Dedifferentiated amniotic fluid mesenchymal stem cell (primary cell): ENCODE results near the gene PDE9A.
A peak's percentile ranks its signal among the peaks of the same experiment; 100 is the strongest.

Experiments
- DNase-seq: peaks from one replicate; pipeline ENCODE4 v3.0.0-alpha.2; 2016; ENCODE audit errors: extremely low spot score

PDE9A gene

GRCh38 chr21:42670058-42670880 is 16.8 kb downstream of the PDE9A start:
- DNase-seq = no peak

GRCh38 chr21:42670884-42671283 is 17.5 kb downstream of the PDE9A start:
- DNase-seq = no peak

- DNase-seq = no peak
Observed at GRCh38 chr21:42671778-42672593, 18.6 kb downstream of the PDE9A start.

GRCh38 chr21:42672699-42673458 is 19.5 kb downstream of the PDE9A start:
- peak; percentile 48 for DNase-seq

GRCh38 chr21:42673633-42674328 is 20.4 kb downstream of the PDE9A start:
- DNase-seq = no peak

GRCh38 chr21:42674351-42674940 is 21.0 kb downstream of the PDE9A start:
- DNase-seq = no peak

GRCh38 chr21:42675403-42675802 is 22.0 kb downstream of the PDE9A start:
- no peak for DNase-seq

GRCh38 chr21:42676808-42677207 is 23.4 kb downstream of the PDE9A start:
- DNase-seq = no peak

- no peak for DNase-seq
Observed at GRCh38 chr21:42677339-42678321, 24.2 kb downstream of the PDE9A start.

- DNase-seq = no peak
Observed at GRCh38 chr21:42678618-42679295, 25.3 kb downstream of the PDE9A start.

GRCh38 chr21:42679319-42680057 is 26.1 kb downstream of the PDE9A start:
- no peak for DNase-seq

- no peak for DNase-seq
Observed at GRCh38 chr21:42680058-42680330, 26.6 kb downstream of the PDE9A start.

GRCh38 chr21:42680429-42680828 is 27.0 kb downstream of the PDE9A start:
- DNase-seq = no peak

GRCh38 chr21:42681296-42682206 is 28.1 kb downstream of the PDE9A start:
- DNase-seq = no peak

- no peak for DNase-seq
Observed at GRCh38 chr21:42682661-42683210, 29.3 kb downstream of the PDE9A start.

GRCh38 chr21:42683371-42684108 is 30.1 kb downstream of the PDE9A start:
- DNase-seq = no peak
